Psoas muscle (tissue), 8 donors: ENCODE results near the gene SLC45A1. TPM values are rescaled to one million over a fixed set of nuclear protein-coding genes. Genes with fewer than 3 reads are reported as not detected.

Source experiments
- ATAC-seq, 4 donors: fragments of 200-7000 bp; cut with Tn5 transposase; one replicate each; pipeline ENCODE4 v1.9.1; 2020; ENCODE audit warnings: moderate library complexity in 3 of 4, mild to moderate bottlenecking in 2 of 4
- DNase-seq, 2 donors: peaks; one replicate each; pipeline ENCODE4 v3.0.0-alpha.2; 2020
- H3K27ac ChIP-seq: fragments of 200-600 bp; one replicate; pipeline ENCODE4 v1.8.0; 2022
- H3K27me3 ChIP-seq, 3 donors: fragments of 200-600 bp in 1 of 3; one replicate each; pipeline versions ENCODE4 v1.6.1 to v1.8.0; 2013 to 2022; ENCODE audit warnings: low read length in 2 of 3, mild to moderate bottlenecking in 2 of 3, moderate library complexity in 1 of 3; ENCODE audit not compliant: insufficient read depth in 3 of 3
- H3K36me3 ChIP-seq, 2 donors: fragments of 200-600 bp in 1 of 2; one replicate each; pipeline versions ENCODE4 v1.6.1 to v1.8.0; 2013 to 2022; ENCODE audit warnings: low read depth in 1 of 2, mild to moderate bottlenecking in 1 of 2, moderate library complexity in 1 of 2; ENCODE audit not compliant: insufficient read depth in 1 of 2
- H3K4me1 ChIP-seq: fragments of 200-600 bp; one replicate; pipeline ENCODE4 v1.8.0; 2022
- H3K4me3 ChIP-seq: fragments of 200-600 bp; one replicate; pipeline ENCODE4 v1.8.0; 2022; ENCODE audit warnings: mild to moderate bottlenecking
- H3K9me3 ChIP-seq: fragments of 200-600 bp; one replicate; pipeline ENCODE4 v1.8.0; 2022
- CTCF ChIP-seq: fragments of 200-600 bp; IDR thresholded peaks from one replicate; pipeline ENCODE4 v1.8.0; 2022; ENCODE audit warnings: antibody characterized with exemption
- WGBS, 3 donors: extraction: QIAGEN DNeasy Blood & Tissue Kit; methylation state at CpG; one replicate each; pipeline versions ENCODE4 v1.1.6 to v1.1.7; 2013; 5-methylcytosine and 5-hydroxymethylcytosine counted together
- intact Hi-C, 2 donors: fragments of 100-400 bp; cut with DNase I; formaldehyde crosslinking; loops; one replicate each; pipeline versions ENCODE4 v1.11.0 to v1.14.2; 2022
- polyA plus RNA-seq, 3 donors: library from polyadenylated mRNA; stranded (reverse); fragments of 200-250 nt; gene quantifications; one replicate each; pipeline ENCODE4 v1.2.3, GENCODE V29; 2013
- total RNA-seq, 4 donors: library from RNA; stranded (reverse); fragmentation: NEBNext Ultra II Directional in 2 of 4; extraction: Animal tissue kit (Norgen Biotek cat#: 25700) in 2 of 4; gene quantifications; one replicate each; pipeline versions ENCODE4 v1.2.1 to v1.2.4, GENCODE V29; 2021 to 2023
- donor health status: healthy with polysubstance abuse.
- donor health status: DM: no; HTN: no; CAD: no; lungs with moderate emphysema.
- donor health status: Bipolar disorder and iron deficiency.
- donor health status: healthy.
- donor health status: DM: yes; HTN: yes; CAD: no.
- donor health status: DM: no; HTN: no; CAD: no.
- donor health status: DM: no; HTN: no; CAD: no.
- donor health status: DM: yes; HTN: yes; CAD: no.

SLC45A1 gene
- total and polyA plus RNA-seq, 7 donors: 0.44 to 1.4 (median 0.94) TPM

- no peak for TF ChIP-seq CTCF
- no peak overlapping the region for H3K27ac ChIP-seq
- H3K4me1 ChIP-seq: no peaks in the 10 kb centered on the region
- DNase-seq: no peak
- H3K27me3 ChIP-seq: no peaks in the 10 kb centered on the region
- no peaks in the 10 kb centered on the region for H3K9me3 ChIP-seq
- no peaks in the 10 kb centered on the region for H3K36me3 ChIP-seq
- 82 to 84% (median 83%) methylated on average over 16 of the region's 16 CpGs for WGBS, 3 donors
- intact Hi-C loops: no loop called here
- ATAC-seq: no peak
- no peak overlapping the region for H3K4me3 ChIP-seq
Observed at GRCh38 chr1:8332806-8333205, 14.9 kb downstream of the SLC45A1 start.

- ATAC-seq: no peak
- no peak overlapping the region for H3K4me3 ChIP-seq
- TF ChIP-seq CTCF: no peak
- no peaks in the 10 kb centered on the region for H3K27me3 ChIP-seq
- H3K36me3 ChIP-seq: no peaks in the 10 kb centered on the region
- H3K4me1 ChIP-seq: no peaks in the 10 kb centered on the region
- no peak for DNase-seq
- H3K27ac ChIP-seq: no peak overlapping the region
- no peaks in the 10 kb centered on the region for H3K9me3 ChIP-seq
- intact Hi-C loops: no loop called here
- WGBS, 3 donors: 92 to 93% (median 93%) methylated on average over 16 of the region's 16 CpGs
Observed at GRCh38 chr1:8333246-8333987, 15.5 kb downstream of the SLC45A1 start.

- H3K4me1 ChIP-seq: no peaks in the 10 kb centered on the region
- no peak overlapping the region for H3K4me3 ChIP-seq
- H3K27me3 ChIP-seq: no peaks in the 10 kb centered on the region
- no peak overlapping the region for H3K27ac ChIP-seq
- H3K36me3 ChIP-seq: no peaks in the 10 kb centered on the region
- H3K9me3 ChIP-seq: no peaks in the 10 kb centered on the region
- intact Hi-C loops: no loop called here
- WGBS, 3 donors: 90 to 91% (median 90%) methylated on average over 24 of the region's 24 CpGs
- ATAC-seq (no peak), DNase-seq (no peak)
- no peak for TF ChIP-seq CTCF
Observed at GRCh38 chr1:8334106-8334851, 16.4 kb downstream of the SLC45A1 start.

GRCh38 chr1:8335246-8335645 lies 17.3 kb downstream of the SLC45A1 start:
- H3K4me1 ChIP-seq: no peaks in the 10 kb centered on the region
- DNase-seq (no peak), ATAC-seq (no peak)
- 96 to 97% (median 96%) methylated on average over 27 of the region's 27 CpGs for WGBS, 3 donors
- TF ChIP-seq CTCF: no peak
- no peaks in the 10 kb centered on the region for H3K36me3 ChIP-seq
- no peaks in the 10 kb centered on the region for H3K27me3 ChIP-seq
- H3K4me3 ChIP-seq: no peak overlapping the region
- intact Hi-C loops: no loop called here
- no peaks in the 10 kb centered on the region for H3K9me3 ChIP-seq
- H3K27ac ChIP-seq: no peak overlapping the region
